NT2/D1 (cell line): ENCODE results near the gene BABAM2.

Experiments
- SUZ12 ChIP-seq: IDR thresholded peaks from 2 replicates; pipeline ENCODE4 v1.6.1; 2011; ENCODE audit not compliant: insufficient read length, insufficient read depth; ENCODE audit errors: extremely low read depth
- ZNF274 ChIP-seq: IDR thresholded peaks from 2 replicates; pipeline ENCODE4 v1.6.1; 2011; ENCODE audit warnings: mild to moderate bottlenecking, low read depth, low read length

- TF ChIP-seq ZNF274: no peak
- no peak for TF ChIP-seq SUZ12
Measured at GRCh38 chr2:27897717-27898116, 7.2 kb downstream of the BABAM2 start.
